Measurements from ENCODE around the gene CCK.

The CCK gene

GRCh38 chr3:42265059-42265991, 660 bp downstream of the CCK start:
- DNase-seq: no peak

GRCh38 chr3:42264399-42265058, 1.5 kb downstream of the CCK start:
- peak in 1 of 2 donors; percentile 36 for DNase-seq

GRCh38 chr3:42263354-42264346, 2.3 kb downstream of the CCK start:
- DNase-seq: peak in 1 of 2 donors; percentile 33

- no peak for DNase-seq
These were observed 3.5 kb downstream of the CCK start for GRCh38 chr3:42262525-42262924.

- no peak for DNase-seq
These were observed 9.0 kb downstream of the CCK start for GRCh38 chr3:42257007-42257406.

GRCh38 chr3:42256135-42256819, 9.7 kb downstream of the CCK start:
- no peak for DNase-seq

GRCh38 chr3:42254566-42254965, 11.4 kb downstream of the CCK start:
- no peak for DNase-seq

GRCh38 chr3:42250761-42251160, 15.2 kb downstream of the CCK start:
- DNase-seq: no peak

- peak; percentile 66 to 68 for DNase-seq
These were observed 18.4 kb downstream of the CCK start for GRCh38 chr3:42247576-42248027.

- no peak for DNase-seq
These were observed 19.9 kb downstream of the CCK start for GRCh38 chr3:42246091-42246490.

GRCh38 chr3:42236611-42237010, 29.4 kb downstream of the CCK start:
- no peak for DNase-seq

GRCh38 chr3:42235532-42235931, 30.5 kb downstream of the CCK start:
- no peak for DNase-seq

GRCh38 chr3:42230860-42231259, 35.1 kb downstream of the CCK start:
- DNase-seq: no peak

- DNase-seq: no peak
These were observed 35.9 kb downstream of the CCK start for GRCh38 chr3:42229942-42230688.

GRCh38 chr3:42229266-42229941, 36.6 kb downstream of the CCK start:
- DNase-seq: no peak

- no peak for DNase-seq
These were observed 37.2 kb downstream of the CCK start for GRCh38 chr3:42228796-42229195.

- DNase-seq: no peak
These were observed 39.2 kb downstream of the CCK start for GRCh38 chr3:42226470-42227425.

- DNase-seq: no peak
These were observed 40.3 kb downstream of the CCK start for GRCh38 chr3:42225486-42226363.

All from stimulated activated CD4-positive, alpha-beta T cell treated with anti-CD3 and anti-CD28 coated beads, Interleukin-2, amount 100 ng/mL, for 24 hours (primary cell).